Osteoblast (primary cell): ENCODE measurements around the gene CCT7. TPM values are rescaled to one million over a fixed set of nuclear protein-coding genes. Genes with fewer than 3 reads are reported as not detected.

Experiments used
- DNase-seq: peaks from one replicate; pipeline ENCODE4 v3.0.0; 2011; ENCODE audit warnings: low spot score, mixed read lengths; ENCODE audit not compliant: insufficient read length; ENCODE audit errors: missing footprints
- H2AFZ ChIP-seq: 2 replicates; pipeline ENCODE4 v1.6.0; 2011; ENCODE audit warnings: mild to moderate bottlenecking, low read length
- H3K27ac ChIP-seq: 2 replicates; pipeline ENCODE4 v1.5.1; 2011; ENCODE audit warnings: mild to moderate bottlenecking, low read depth, low read length, moderate library complexity
- H3K27me3 ChIP-seq: 2 replicates; pipeline ENCODE4 v1.6.0; 2012; ENCODE audit warnings: mild to moderate bottlenecking, control low read depth, inconsistent platforms, low read length, moderate library complexity; ENCODE audit not compliant: insufficient read depth
- H3K36me3 ChIP-seq: 2 replicates; pipeline ENCODE4 v1.5.1; 2011; ENCODE audit warnings: mild to moderate bottlenecking, low read length, control low read depth, moderate library complexity; ENCODE audit not compliant: insufficient read depth
- H3K4me1 ChIP-seq: 2 replicates; pipeline ENCODE4 v1.5.1; 2011; ENCODE audit warnings: mild to moderate bottlenecking, low read length, control low read depth, moderate library complexity; ENCODE audit not compliant: insufficient read depth
- H3K4me2 ChIP-seq: 2 replicates; pipeline ENCODE4 v1.6.0; 2011; ENCODE audit warnings: mild to moderate bottlenecking, low read length; ENCODE audit not compliant: insufficient read depth
- H3K4me3 ChIP-seq: fragments of 200-600 bp; sonication (generic); 3 replicates; pipeline ENCODE4 v1.5.1; 2012; ENCODE audit warnings: mild to moderate bottlenecking, low read length, inconsistent platforms; ENCODE audit not compliant: insufficient read depth
- H3K79me2 ChIP-seq: 2 replicates; pipeline ENCODE4 v1.6.0; 2012; ENCODE audit warnings: mild to moderate bottlenecking, low read length, control low read depth, inconsistent platforms; ENCODE audit not compliant: insufficient read depth
- H3K9me3 ChIP-seq: 2 replicates; pipeline ENCODE4 v1.5.1; 2011; ENCODE audit warnings: low read depth, low read length, control low read depth
- H4K20me1 ChIP-seq: 2 replicates; pipeline ENCODE4 v1.6.0; 2012; ENCODE audit warnings: mild to moderate bottlenecking, low read length, control low read depth; ENCODE audit not compliant: insufficient read depth
- small RNA-seq: library from RNA; depleted of rRNA; stranded (forward); fragments of <200 nt; gene quantifications from one replicate; pipeline ENCODE3, GENCODE V24; 2012
- total RNA-seq: library from RNA; depleted of rRNA; stranded (reverse); fragments of >200 nt; gene quantifications from 2 replicates; pipeline ENCODE4 v1.2.3, GENCODE V29; 2012
- TF ChIP-seq, protein P1 (sequence below): IDR thresholded peaks from 2 replicates; pipeline ENCODE4 v1.5.1; 2011; ENCODE audit warnings: mild to moderate bottlenecking, low read depth, low read length, moderate library complexity; ENCODE audit errors: extremely low read depth

The CCT7 gene
- total RNA-seq, 1 donor = 200 TPM

DNA sequence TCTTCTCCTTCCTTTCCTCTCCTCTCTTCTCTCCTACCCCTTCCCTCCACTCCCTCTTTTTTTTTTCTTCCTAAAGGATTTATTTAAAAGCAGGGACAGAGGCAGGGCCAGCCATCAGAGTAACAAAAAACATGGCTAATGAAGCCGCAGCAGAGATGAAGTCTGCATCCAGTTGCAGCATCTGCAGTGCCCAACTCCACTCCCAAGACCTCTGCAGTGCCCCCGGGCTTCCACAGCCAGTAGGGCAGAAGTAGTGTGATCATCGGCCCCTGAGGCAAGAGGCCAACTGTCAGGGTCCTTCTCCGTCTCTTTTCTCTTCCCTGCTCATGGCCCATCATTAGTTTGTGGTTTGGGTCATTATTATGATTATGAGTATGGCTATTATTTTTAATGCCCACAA, 63.5 kb downstream of the CCT7 start:
- Histone ChIP-seq H3K4me3 (no peak overlapping the region), H3K9me3 (no peaks in the 10 kb centered on the region), H2AFZ (no peak overlapping the region), H3K4me1 (no peaks in the 10 kb centered on the region), H3K36me3 (no peaks in the 10 kb centered on the region), H3K27ac (no peak overlapping the region), H4K20me1 (no peaks in the 10 kb centered on the region), H3K4me2 (no peak overlapping the region), H3K27me3 (peaks cover 43% of the 10 kb centered on the region), H3K79me2 (no peaks in the 10 kb centered on the region)
- TF ChIP-seq, protein P1, sequence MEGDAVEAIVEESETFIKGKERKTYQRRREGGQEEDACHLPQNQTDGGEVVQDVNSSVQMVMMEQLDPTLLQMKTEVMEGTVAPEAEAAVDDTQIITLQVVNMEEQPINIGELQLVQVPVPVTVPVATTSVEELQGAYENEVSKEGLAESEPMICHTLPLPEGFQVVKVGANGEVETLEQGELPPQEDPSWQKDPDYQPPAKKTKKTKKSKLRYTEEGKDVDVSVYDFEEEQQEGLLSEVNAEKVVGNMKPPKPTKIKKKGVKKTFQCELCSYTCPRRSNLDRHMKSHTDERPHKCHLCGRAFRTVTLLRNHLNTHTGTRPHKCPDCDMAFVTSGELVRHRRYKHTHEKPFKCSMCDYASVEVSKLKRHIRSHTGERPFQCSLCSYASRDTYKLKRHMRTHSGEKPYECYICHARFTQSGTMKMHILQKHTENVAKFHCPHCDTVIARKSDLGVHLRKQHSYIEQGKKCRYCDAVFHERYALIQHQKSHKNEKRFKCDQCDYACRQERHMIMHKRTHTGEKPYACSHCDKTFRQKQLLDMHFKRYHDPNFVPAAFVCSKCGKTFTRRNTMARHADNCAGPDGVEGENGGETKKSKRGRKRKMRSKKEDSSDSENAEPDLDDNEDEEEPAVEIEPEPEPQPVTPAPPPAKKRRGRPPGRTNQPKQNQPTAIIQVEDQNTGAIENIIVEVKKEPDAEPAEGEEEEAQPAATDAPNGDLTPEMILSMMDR = no peak
- no peak for DNase-seq

GRCh38 chr2:73300926-73301325, 66.8 kb downstream of the CCT7 start:
- Histone ChIP-seq H3K36me3 (no peaks in the 10 kb centered on the region), H3K27ac (no peak overlapping the region), H3K27me3 (peaks cover 16% of the 10 kb centered on the region), H3K9me3 (no peaks in the 10 kb centered on the region), H3K4me2 (no peak overlapping the region), H4K20me1 (no peaks in the 10 kb centered on the region), H3K4me3 (no peak overlapping the region), H3K79me2 (no peaks in the 10 kb centered on the region), H3K4me1 (no peaks in the 10 kb centered on the region), H2AFZ (no peak overlapping the region)
- TF ChIP-seq, protein P1 = no peak
- no peak for DNase-seq

GRCh38 chr2:73301636-73302035, 67.5 kb downstream of the CCT7 start:
- TF ChIP-seq, protein P1 = no peak
- Histone ChIP-seq H4K20me1 (no peaks in the 10 kb centered on the region), H3K9me3 (no peaks in the 10 kb centered on the region), H3K36me3 (no peaks in the 10 kb centered on the region), H3K27ac (no peak overlapping the region), H2AFZ (no peak overlapping the region), H3K4me2 (no peak overlapping the region), H3K4me3 (no peak overlapping the region), H3K4me1 (no peaks in the 10 kb centered on the region), H3K79me2 (no peaks in the 10 kb centered on the region), H3K27me3 (peaks cover 16% of the 10 kb centered on the region)
- DNase-seq = no peak

Small RNA genes lying within 50 kb of the gene (small RNA-seq; reads per million reads assigned to genes)
- gene RNU6-111P = not detected

Other genes with a start within 250 kb of the CCT7 start
- 13.8 and 17.0 TPM in 2 replicates for gene SFXN5, start 162.6 kb upstream of the CCT7 start, total RNA-seq
- gene RAB11FIP5, start 121.4 kb upstream of the CCT7 start, total RNA-seq = 53.9 and 59.0 TPM in 2 replicates
- not detected in 2 replicates for gene NOTO, start 31.7 kb upstream of the CCT7 start, total RNA-seq
- 16.5 and 17.4 TPM in 2 replicates for gene SMYD5, start 20.1 kb upstream of the CCT7 start, total RNA-seq
- 11.2 and 15.9 TPM in 2 replicates for gene PRADC1, start 1.1 kb upstream of the CCT7 start, total RNA-seq
- 0.29 and 0.36 TPM in 2 replicates for gene FBXO41, start 50.2 kb downstream of the CCT7 start, total RNA-seq
- gene EGR4, start 59.2 kb downstream of the CCT7 start, total RNA-seq = not detected in 2 replicates
- 22.1 and 26.5 TPM in 2 replicates for gene ALMS1, start 151.5 kb downstream of the CCT7 start, total RNA-seq